Pancreas (tissue), 10 donors: Measurements from ENCODE around the gene BIRC2. TPM values are rescaled to one million over a fixed set of nuclear protein-coding genes. Genes with fewer than 3 reads are reported as not detected.
"Not testable (repeated sequence)": the region's sequence is repeated elsewhere in the genome, so short reads cannot be mapped to it uniquely, and the experiment has no call there.

Experiments
- ATAC-seq, 4 donors: fragments of 200-7000 bp; cut with Tn5 transposase; one replicate each; pipeline versions ENCODE4 v1.8.0 to v1.9.1; 2020; ENCODE audit warnings: mild to moderate bottlenecking in 4 of 4, moderate library complexity in 4 of 4
- DNase-seq, 6 donors: peaks; one replicate each; pipeline ENCODE4 v3.0.0-alpha.2; 2020
- FAIRE-seq: peaks from 2 replicates; lab custom pipeline; 2012; peaks lifted over from hg19 to GRCh38; lab: Jason Lieb, UNC
- H3K27ac ChIP-seq, 4 donors: fragments of 200-600 bp; sonication (generic); 1 replicate in 3 of 4; 2 replicates in 1 of 4; pipeline versions ENCODE4 v1.5.0 to v1.8.0; 2020
- H3K27me3 ChIP-seq, 4 donors: fragments of 200-600 bp; one replicate each; pipeline ENCODE4 v1.8.0; 2021
- H3K36me3 ChIP-seq, 3 donors: fragments of 200-600 bp; sonication (generic) in 1 of 3; one replicate each; pipeline versions ENCODE4 v1.5.0 to v1.8.0; 2020 to 2021
- H3K4me1 ChIP-seq, 3 donors: fragments of 200-600 bp; one replicate each; pipeline ENCODE4 v1.8.0; 2021
- H3K4me3 ChIP-seq, 4 donors: fragments of 200-600 bp; sonication (generic) in 2 of 4; one replicate each; pipeline versions ENCODE4 v1.5.0 to v1.8.0; 2020 to 2021
- H3K9me3 ChIP-seq, 4 donors: fragments of 200-600 bp; one replicate each; pipeline ENCODE4 v1.8.0; 2021
- CTCF ChIP-seq, 4 donors: fragments of 200-600 bp; sonication (generic) in 3 of 4; IDR thresholded peaks; one replicate each; pipeline versions ENCODE4 v1.5.0 to v1.8.0; 2021; ENCODE audit warnings: antibody characterized with exemption in 4 of 4
- WGBS, 2 donors: extraction: QIAGEN DNeasy Blood & Tissue Kit; methylation state at CpG; one replicate each; pipeline ENCODE4 v1.1.7; 2013; 5-methylcytosine and 5-hydroxymethylcytosine counted together
- intact Hi-C, 3 donors: fragments of 100-400 bp; cut with DNase I; formaldehyde crosslinking; loops; one replicate each; pipeline versions ENCODE4 v1.11.1 to v1.14.2; 2022
- polyA plus RNA-seq, 2 donors: library from polyadenylated mRNA; stranded (reverse); fragments of 200-250 nt; gene quantifications; one replicate each; pipeline ENCODE4 v1.2.3, GENCODE V29; 2013
- total RNA-seq, 6 donors: library from RNA; stranded (reverse); fragmentation: NEBNext Ultra II Directional in 4 of 6; extraction: Animal tissue kit (Norgen Biotek cat#: 25700) in 4 of 6; gene quantifications; one replicate each; pipeline versions ENCODE4 v1.2.1 to v1.2.4, GENCODE V29; 2021 to 2023
- donor health status: healthy with polysubstance abuse.
- donor health status: DM: no; HTN: no; CAD: no; lungs with moderate emphysema.
- donor health status: DM: no; HTN: no; CAD: no.
- donor health status: control.
- donor health status: control.
- donor health status: Bipolar disorder and iron deficiency.
- donor health status: DM: yes; HTN: yes; CAD: no.
- donor health status: DM: no; HTN: no; CAD: no.
- donor health status: DM: no; HTN: no; CAD: no.
- donor health status: DM: yes; HTN: yes; CAD: no.

The BIRC2 gene
- total and polyA plus RNA-seq, 8 donors, result 20.2 to 39.1 (median 23.4) TPM

GRCh38 chr11:102328748-102329147, 18.3 kb upstream of the BIRC2 start:
- Histone ChIP-seq H3K27ac (no peak overlapping the region), H3K4me3 (no peak overlapping the region), H3K4me1 (no peaks in the 10 kb centered on the region), H3K9me3 (no peaks in the 10 kb centered on the region), H3K36me3 (peaks cover 0 to 40% (median 6%) of the 10 kb centered on the region in 3 donors), H3K27me3 (no peaks in the 10 kb centered on the region)
- intact Hi-C loops, result no loop called here
- TF ChIP-seq CTCF (IDR thresholded peaks at IDR 0.05), result no peak
- DNase-seq (no peak), ATAC-seq (no peak), FAIRE-seq (no peak)
- WGBS, 2 donors, result 90 to 96% methylated on average over 1 of the region's 1 CpG

GRCh38 chr11:102330231-102330630, 16.8 kb upstream of the BIRC2 start:
- no peak overlapping the region for H3K27ac ChIP-seq
- no peaks in the 10 kb centered on the region for H3K27me3 ChIP-seq
- H3K9me3 ChIP-seq, result no peaks in the 10 kb centered on the region
- no peak overlapping the region for H3K4me3 ChIP-seq
- intact Hi-C loops, result no loop called here
- H3K36me3 ChIP-seq, result peaks cover 0 to 40% (median 6%) of the 10 kb centered on the region in 3 donors
- no peaks in the 10 kb centered on the region for H3K4me1 ChIP-seq
- DNase-seq (no peak), FAIRE-seq (no peak), ATAC-seq (no peak)
- no peak for TF ChIP-seq CTCF (IDR thresholded peaks at IDR 0.05)

- WGBS, 2 donors, result 73 to 85% methylated on average over 2 of the region's 2 CpGs
- no peaks in the 10 kb centered on the region for H3K27me3 ChIP-seq
- no peak for TF ChIP-seq CTCF (IDR thresholded peaks at IDR 0.05)
- no peak for DNase-seq
- H3K4me3 ChIP-seq, result no peak overlapping the region
- intact Hi-C loops, result no loop called here
- H3K4me1 ChIP-seq, result no peaks in the 10 kb centered on the region
- no peaks in the 10 kb centered on the region for H3K9me3 ChIP-seq
- no peak for ATAC-seq
- no peak overlapping the region for H3K27ac ChIP-seq
- FAIRE-seq, result no peak
- peaks cover 0 to 40% (median 6%) of the 10 kb centered on the region in 3 donors for H3K36me3 ChIP-seq
Measured at GRCh38 chr11:102331341-102331740, 15.7 kb upstream of the BIRC2 start.

- no peak overlapping the region for H3K27ac ChIP-seq
- 83 to 84% methylated on average over 1 of the region's 1 CpG for WGBS, 2 donors
- FAIRE-seq (no peak), DNase-seq (no peak), ATAC-seq (no peak)
- intact Hi-C loops, result no loop called here
- H3K9me3 ChIP-seq, result no peaks in the 10 kb centered on the region
- peaks cover 0 to 40% (median 6%) of the 10 kb centered on the region in 3 donors for H3K36me3 ChIP-seq
- H3K27me3 ChIP-seq, result no peaks in the 10 kb centered on the region
- H3K4me1 ChIP-seq, result no peaks in the 10 kb centered on the region
- no peak for TF ChIP-seq CTCF (IDR thresholded peaks at IDR 0.05)
- no peak overlapping the region for H3K4me3 ChIP-seq
Measured at GRCh38 chr11:102332611-102332994, 14.4 kb upstream of the BIRC2 start.

- no peak overlapping the region for H3K27ac ChIP-seq
- FAIRE-seq (no peak), ATAC-seq (no peak), DNase-seq (no peak)
- no peaks in the 10 kb centered on the region for H3K36me3 ChIP-seq
- TF ChIP-seq CTCF (IDR thresholded peaks at IDR 0.05), result no peak
- no peaks in the 10 kb centered on the region for H3K9me3 ChIP-seq
- no peaks in the 10 kb centered on the region for H3K4me1 ChIP-seq
- H3K27me3 ChIP-seq, result no peaks in the 10 kb centered on the region
- intact Hi-C loops, result no loop called here
- no peak overlapping the region for H3K4me3 ChIP-seq
Measured at GRCh38 chr11:102338479-102339010, 8.5 kb upstream of the BIRC2 start.

GRCh38 chr11:102341311-102341710, 5.7 kb upstream of the BIRC2 start:
- intact Hi-C loops, result loop anchor here in 1 of 3 donors (5.0 kb wide), 1 partner anchor 156 kb away; no protein-coding TSS in a partner anchor
- WGBS, 2 donors, result 66 to 70% methylated on average over 7 of the region's 7 CpGs
- not testable (repeated sequence) for H3K27me3 ChIP-seq, H3K4me3 ChIP-seq, H3K36me3 ChIP-seq, H3K9me3 ChIP-seq, DNase-seq, H3K4me1 ChIP-seq, FAIRE-seq, H3K27ac ChIP-seq
- ATAC-seq, result peak in 1 of 4 donors; percentile 5
